ENCODE data around the gene LSP1.

Gene LSP1

GRCh38 chr11:1919391-1920127, 66.7 kb downstream of the LSP1 start, which contains the start of gene TNNT3:
Gene TNNT3, plus strand, starts transcription at chr11:1919703. Its CDS starts 3,172 bp downstream, at chr11:1922875.
- DNase-seq = no peak

GRCh38 chr11:1920128-1920908, 67.4 kb downstream of the LSP1 start:
- DNase-seq = no peak

- DNase-seq = no peak
These were observed 68.2 kb downstream of the LSP1 start for GRCh38 chr11:1920909-1921573.

GRCh38 chr11:1921574-1922141, 68.8 kb downstream of the LSP1 start:
- no peak for DNase-seq

GRCh38 chr11:1922481-1923081, 69.7 kb downstream of the LSP1 start:
- no peak for DNase-seq

- no peak for DNase-seq
These were observed 70.5 kb downstream of the LSP1 start for GRCh38 chr11:1923201-1923956.

- DNase-seq = no peak
These were observed 71.3 kb downstream of the LSP1 start for GRCh38 chr11:1924181-1924580.

GRCh38 chr11:1924646-1925372, 71.9 kb downstream of the LSP1 start:
- DNase-seq = no peak

- no peak for DNase-seq
These were observed 72.7 kb downstream of the LSP1 start for GRCh38 chr11:1925373-1926155.

- DNase-seq = no peak
These were observed 73.5 kb downstream of the LSP1 start for GRCh38 chr11:1926156-1927025.

- no peak for DNase-seq
These were observed 74.4 kb downstream of the LSP1 start for GRCh38 chr11:1927026-1927847.

GRCh38 chr11:1927848-1928469, 75.1 kb downstream of the LSP1 start:
- no peak for DNase-seq

- DNase-seq = no peak
These were observed 75.6 kb downstream of the LSP1 start for GRCh38 chr11:1928470-1928890.

- DNase-seq = no peak
These were observed 76.1 kb downstream of the LSP1 start for GRCh38 chr11:1928891-1929541.

- DNase-seq = no peak
These were observed 77.0 kb downstream of the LSP1 start for GRCh38 chr11:1929621-1930461.

GRCh38 chr11:1930462-1930830, 77.6 kb downstream of the LSP1 start:
- DNase-seq = no peak

All from NCI-H524 (cell line).